GM13976 (cell line): Measurements from ENCODE around the gene RHOBTB3.
"Not testable (repeated sequence)": the region's sequence is repeated elsewhere in the genome, so short reads cannot be mapped to it uniquely, and the experiment has no call there.

Source experiments
- DNase-seq: peaks from one replicate; pipeline ENCODE4 v3.0.0; 2012; ENCODE audit warnings: low spot score
- CTCF ChIP-seq: IDR thresholded peaks from 2 replicates; pipeline ENCODE4 v1.5.1; 2012; ENCODE audit warnings: borderline replicate concordance, mild to moderate bottlenecking; ENCODE audit not compliant: insufficient read depth; ENCODE audit errors: extremely low read depth, missing control alignments, control extremely low read depth
- in situ Hi-C: fragments of 300-500 bp; cut with MboI; formaldehyde crosslinking; loops from one replicate; pipeline ENCODE4 v1.12.0; 2022; ENCODE audit warnings: low sequenced_read_pairs, mixed read lengths, inconsistent platforms; ENCODE audit not compliant: unreplicated experiment

Gene RHOBTB3

GRCh38 chr5:95708876-95709275 is 22.3 kb upstream of the RHOBTB3 start:
- DNase-seq: no peak
- in situ Hi-C loops: no loop called here
- TF ChIP-seq CTCF: no peak

GRCh38 chr5:95709967-95710650 is 21.0 kb upstream of the RHOBTB3 start:
- in situ Hi-C loops: no loop called here
- DNase-seq: no peak
- no peak for TF ChIP-seq CTCF

GRCh38 chr5:95710651-95711500 is 20.3 kb upstream of the RHOBTB3 start:
- in situ Hi-C loops, DNase-seq: not testable (repeated sequence)

- TF ChIP-seq CTCF: no peak
- DNase-seq: no peak
- in situ Hi-C loops: no loop called here
These were observed 19.4 kb upstream of the RHOBTB3 start for GRCh38 chr5:95711501-95712346.

GRCh38 chr5:95712347-95712958 is 18.7 kb upstream of the RHOBTB3 start:
- DNase-seq: no peak
- no peak for TF ChIP-seq CTCF
- in situ Hi-C loops: no loop called here

GRCh38 chr5:95713246-95713645 is 17.9 kb upstream of the RHOBTB3 start:
- DNase-seq, in situ Hi-C loops: not testable (repeated sequence)

GRCh38 chr5:95713960-95714710 is 17.0 kb upstream of the RHOBTB3 start:
- DNase-seq: no peak
- TF ChIP-seq CTCF: no peak
- in situ Hi-C loops: no loop called here
